ENCODE data around the gene CBFA2T3. TPM values are rescaled to one million over a fixed set of nuclear protein-coding genes. Genes with fewer than 3 reads are reported as not detected.

Gene CBFA2T3
- polyA plus RNA-seq, 1 experiment, result not detected

DNA sequence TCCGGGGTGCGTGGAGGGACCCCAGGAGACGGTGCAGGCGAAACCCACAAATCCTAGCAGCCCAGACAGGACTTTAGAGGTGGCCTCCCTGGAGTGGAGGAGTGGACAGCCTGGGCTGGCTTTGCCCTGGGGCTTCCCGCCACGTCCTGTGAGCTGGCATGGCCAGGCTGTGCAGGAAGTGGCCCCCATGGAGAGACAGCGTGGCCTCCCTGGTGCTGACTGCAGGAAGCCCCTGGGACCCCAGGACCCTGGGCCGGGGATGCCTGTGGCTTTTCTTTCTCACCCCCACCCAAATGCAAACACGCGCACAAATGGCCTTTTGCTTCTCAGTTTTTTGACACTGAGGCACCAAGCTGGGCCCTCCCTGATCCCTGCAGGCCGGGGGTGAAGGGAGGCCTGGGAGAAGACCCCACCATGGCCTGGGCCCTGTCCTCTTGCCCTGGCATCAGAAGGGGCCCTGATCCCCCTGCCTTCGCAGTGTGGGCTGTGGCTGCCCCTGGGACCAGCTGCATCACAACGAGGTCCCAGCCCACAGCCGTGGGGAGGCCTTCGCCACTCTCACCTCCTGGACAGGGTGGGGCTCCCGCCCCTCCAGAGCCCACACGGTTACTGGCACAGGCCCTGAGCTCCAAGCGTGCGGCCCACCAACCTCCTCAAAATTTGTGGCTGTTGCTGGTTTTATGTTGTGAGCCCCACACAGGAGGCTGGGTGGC, 58.9 kb downstream of the CBFA2T3 start:
- DNase-seq (ENCODE audit: low read depth, low spot score), result no peak
- Histone ChIP-seq H3K27ac (ENCODE audit: low read depth, low read length) (no peak overlapping the region), H3K27me3 (ENCODE audit: control insufficient read depth, insufficient read depth, low read length) (peaks cover 5% of the 10 kb centered on the region), H3K4me3 (ENCODE audit: low read depth, low read length) (no peak overlapping the region), H3K9me3 (ENCODE audit: control insufficient read depth, insufficient read depth, low read length) (peaks cover 20% of the 10 kb centered on the region)
- CTCF ChIA-PET, result no interaction called here
- TF ChIP-seq, protein P1, sequence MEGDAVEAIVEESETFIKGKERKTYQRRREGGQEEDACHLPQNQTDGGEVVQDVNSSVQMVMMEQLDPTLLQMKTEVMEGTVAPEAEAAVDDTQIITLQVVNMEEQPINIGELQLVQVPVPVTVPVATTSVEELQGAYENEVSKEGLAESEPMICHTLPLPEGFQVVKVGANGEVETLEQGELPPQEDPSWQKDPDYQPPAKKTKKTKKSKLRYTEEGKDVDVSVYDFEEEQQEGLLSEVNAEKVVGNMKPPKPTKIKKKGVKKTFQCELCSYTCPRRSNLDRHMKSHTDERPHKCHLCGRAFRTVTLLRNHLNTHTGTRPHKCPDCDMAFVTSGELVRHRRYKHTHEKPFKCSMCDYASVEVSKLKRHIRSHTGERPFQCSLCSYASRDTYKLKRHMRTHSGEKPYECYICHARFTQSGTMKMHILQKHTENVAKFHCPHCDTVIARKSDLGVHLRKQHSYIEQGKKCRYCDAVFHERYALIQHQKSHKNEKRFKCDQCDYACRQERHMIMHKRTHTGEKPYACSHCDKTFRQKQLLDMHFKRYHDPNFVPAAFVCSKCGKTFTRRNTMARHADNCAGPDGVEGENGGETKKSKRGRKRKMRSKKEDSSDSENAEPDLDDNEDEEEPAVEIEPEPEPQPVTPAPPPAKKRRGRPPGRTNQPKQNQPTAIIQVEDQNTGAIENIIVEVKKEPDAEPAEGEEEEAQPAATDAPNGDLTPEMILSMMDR (IDR thresholded peaks at IDR 0.05; ENCODE audit: low read depth, low read length), result no peak
- POLR2A ChIA-PET, result no interaction called here

DNA sequence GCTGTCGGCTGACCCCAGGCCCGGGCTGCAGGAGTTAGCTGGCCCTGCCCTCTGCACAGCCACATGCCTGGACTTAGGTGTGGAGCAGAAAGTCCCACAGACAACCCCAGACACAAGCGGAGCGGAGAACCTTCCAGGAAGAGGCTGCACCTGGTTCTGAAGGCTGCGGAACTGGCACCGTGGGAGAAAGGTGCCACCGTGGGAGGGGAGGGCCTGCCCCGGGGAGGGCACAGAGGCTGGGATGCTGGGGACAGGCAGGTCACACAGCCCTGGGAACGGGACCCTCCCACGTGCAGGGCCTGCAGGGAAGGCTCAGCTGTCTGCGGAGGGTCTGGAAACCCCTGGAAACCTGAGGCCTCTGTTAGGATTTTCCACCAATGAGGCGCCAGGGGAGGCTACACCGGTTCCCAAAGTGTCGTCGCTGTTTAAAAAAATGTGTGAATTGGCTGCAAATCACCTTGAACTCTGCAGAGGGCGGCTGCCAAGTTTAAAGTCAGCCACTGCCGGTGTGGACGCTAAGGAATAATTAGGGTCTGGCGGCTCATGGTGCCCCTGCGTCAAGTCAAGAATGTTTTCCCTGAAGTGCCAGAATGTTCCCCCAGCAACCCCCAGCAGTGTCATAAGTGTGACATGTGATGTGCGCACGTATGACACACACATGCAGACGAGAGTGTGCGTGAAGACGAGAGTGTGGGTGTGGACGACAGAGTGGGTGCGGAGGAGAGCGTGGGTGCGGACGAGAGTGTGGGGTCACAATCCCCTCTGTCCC, 59.7 kb downstream of the CBFA2T3 start:
- H3K27me3 ChIP-seq (ENCODE audit: control insufficient read depth, insufficient read depth, low read length), result peaks cover 8% of the 10 kb centered on the region
- CTCF ChIA-PET, result no interaction called here
- POLR2A ChIA-PET, result no interaction called here
- no peak overlapping the region for H3K27ac ChIP-seq (ENCODE audit: low read depth, low read length)
- no peak overlapping the region for H3K4me3 ChIP-seq (ENCODE audit: low read depth, low read length)
- TF ChIP-seq, protein P1 (IDR thresholded peaks at IDR 0.05; ENCODE audit: low read depth, low read length), result no peak
- no peak for DNase-seq (ENCODE audit: low read depth, low spot score)
- peaks cover 26% of the 10 kb centered on the region for H3K9me3 ChIP-seq (ENCODE audit: control insufficient read depth, insufficient read depth, low read length)

DNA sequence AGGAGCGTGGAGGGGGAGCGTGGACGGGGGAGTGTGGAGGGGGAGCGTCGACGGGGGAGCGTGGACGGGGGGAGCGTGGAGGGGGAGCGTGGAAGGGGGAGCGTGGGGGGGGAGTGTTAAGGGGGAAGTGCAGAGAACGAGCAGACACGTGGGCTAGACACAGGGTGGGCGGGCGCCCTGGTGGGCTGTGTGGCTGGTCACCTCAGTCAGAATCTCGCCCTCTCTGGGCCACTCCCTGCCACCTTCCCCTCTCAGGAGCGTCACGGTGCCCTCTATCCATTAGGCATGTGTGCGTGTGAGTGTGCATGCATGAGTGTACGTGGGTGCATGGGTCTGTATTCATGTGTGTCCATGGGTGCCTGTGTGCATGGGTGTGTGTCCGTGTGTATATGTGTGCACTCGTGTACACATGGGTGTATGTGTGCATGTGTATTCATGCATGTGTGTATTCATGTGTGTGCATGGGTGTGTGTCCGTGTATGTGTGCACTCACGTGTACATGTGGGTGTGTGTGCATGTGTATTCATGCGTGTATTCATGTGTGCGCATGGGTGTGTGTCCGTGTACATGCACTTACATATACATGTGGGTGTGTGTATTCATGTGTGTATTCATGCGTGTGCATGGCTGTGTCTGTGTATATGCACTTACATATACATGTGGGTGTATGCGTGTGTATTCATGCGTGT, 61.2 kb downstream of the CBFA2T3 start:
- CTCF ChIA-PET, result no interaction called here
- Histone ChIP-seq H3K9me3 (ENCODE audit: control insufficient read depth, insufficient read depth, low read length) (peaks cover 22% of the 10 kb centered on the region), H3K27me3 (ENCODE audit: control insufficient read depth, insufficient read depth, low read length) (peaks cover 18% of the 10 kb centered on the region), H3K27ac (ENCODE audit: low read depth, low read length) (no peak overlapping the region), H3K4me3 (ENCODE audit: low read depth, low read length) (no peak overlapping the region)
- DNase-seq (ENCODE audit: low read depth, low spot score), result no peak
- POLR2A ChIA-PET, result no interaction called here
- TF ChIP-seq, protein P1 (IDR thresholded peaks at IDR 0.05; ENCODE audit: low read depth, low read length), result no peak

DNA sequence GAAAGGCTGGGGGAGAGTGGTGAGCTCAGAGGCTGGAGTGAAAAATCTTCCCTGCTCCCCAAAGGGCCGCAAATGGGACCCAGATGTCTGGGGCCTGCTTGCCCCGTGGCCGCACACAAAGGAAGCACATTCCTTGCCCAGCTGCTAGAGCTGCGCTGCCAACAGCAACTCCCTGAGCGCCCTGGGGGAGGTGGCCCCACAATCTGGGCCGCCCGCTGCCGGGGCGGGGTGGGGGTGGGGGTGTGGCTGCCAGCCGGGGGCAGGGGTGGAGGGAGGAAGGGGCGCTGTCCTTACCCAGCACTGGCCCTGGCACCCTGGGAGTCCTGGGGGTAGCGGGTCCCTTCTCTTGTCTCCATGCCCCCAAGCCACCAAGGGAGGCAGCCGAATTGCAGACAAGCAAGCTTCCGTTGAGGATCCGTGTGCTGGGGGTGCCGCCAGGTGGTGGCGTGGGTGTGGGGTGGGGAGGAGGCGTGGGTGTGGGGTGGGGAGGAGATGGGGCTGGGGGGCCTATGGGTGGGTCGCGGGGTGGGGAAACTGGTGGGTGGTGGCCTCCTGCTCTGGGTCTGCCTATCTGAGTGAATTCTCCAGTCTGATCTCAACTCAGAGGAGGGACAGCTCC, 62.1 kb downstream of the CBFA2T3 start:
- ChIA-PET CTCF (interaction anchor here (0.6 kb wide), 2 partner anchors 10 to 50 kb away, joined by 4 read pairs; no protein-coding TSS in a partner anchor), POLR2A (no interaction called here)
- TF ChIP-seq, protein P1 (IDR thresholded peaks at IDR 0.05; ENCODE audit: low read depth, low read length), result no peak
- DNase-seq (ENCODE audit: low read depth, low spot score), result peak; percentile 7
- no peak overlapping the region for H3K27ac ChIP-seq (ENCODE audit: low read depth, low read length)
- no peak overlapping the region for H3K4me3 ChIP-seq (ENCODE audit: low read depth, low read length)
- peaks cover 26% of the 10 kb centered on the region for H3K27me3 ChIP-seq (ENCODE audit: control insufficient read depth, insufficient read depth, low read length)
- H3K9me3 ChIP-seq (ENCODE audit: control insufficient read depth, insufficient read depth, low read length), result peaks cover 20% of the 10 kb centered on the region

Data from AG04450 (cell line).